Kidney (tissue), 14 donors: ENCODE results near the gene INPP4A. TPM values are rescaled to one million over a fixed set of nuclear protein-coding genes. Genes with fewer than 3 reads are reported as not detected.

Experiments
- DNase-seq, 5 donors: peaks; one replicate each; pipeline ENCODE4 v3.0.0-alpha.2; 2013 to 2020
- FAIRE-seq: peaks from 2 replicates; lab custom pipeline; 2012; peaks lifted over from hg19 to GRCh38; lab: Jason Lieb, UNC
- H3K27ac ChIP-seq, 2 donors: one replicate each; pipeline ENCODE4 v1.7.0; 2013; ENCODE audit warnings: low read depth in 2 of 2, low read length in 2 of 2, inconsistent platforms in 1 of 2
- H3K27me3 ChIP-seq: one replicate; pipeline ENCODE4 v1.7.1; 2013; ENCODE audit warnings: low read length, inconsistent platforms; ENCODE audit not compliant: control insufficient read depth, insufficient read depth
- H3K36me3 ChIP-seq, 3 donors: one replicate each; pipeline versions ENCODE4 v1.7.0 to v1.7.1; 2013; ENCODE audit warnings: low read length in 3 of 3, control low read depth in 1 of 3, inconsistent platforms in 1 of 3; ENCODE audit not compliant: insufficient read depth in 3 of 3, control insufficient read depth in 2 of 3
- H3K4me1 ChIP-seq, 3 donors: one replicate each; pipeline versions ENCODE4 v1.7.0 to v1.7.1; 2013; ENCODE audit warnings: low read length in 3 of 3, inconsistent platforms in 1 of 3, low read depth in 1 of 3; ENCODE audit not compliant: control insufficient read depth in 2 of 3, insufficient read depth in 2 of 3
- H3K4me3 ChIP-seq, 3 donors: one replicate each; pipeline versions ENCODE4 v1.7.0 to v1.8.1; 2013; ENCODE audit warnings: low read length in 3 of 3, control low read depth in 1 of 3, inconsistent platforms in 1 of 3
- H3K9ac ChIP-seq, 3 donors: one replicate each; pipeline versions ENCODE4 v1.7.0 to v1.7.1; 2013; ENCODE audit warnings: low read length in 3 of 3, control low read depth in 1 of 3, inconsistent platforms in 1 of 3
- H3K9me3 ChIP-seq, 3 donors: one replicate each; pipeline versions ENCODE4 v1.7.0 to v1.7.1; 2013; ENCODE audit warnings: low read length in 3 of 3, control low read depth in 1 of 3, inconsistent platforms in 1 of 3; ENCODE audit not compliant: control insufficient read depth in 2 of 3, insufficient read depth in 1 of 3
- CTCF ChIP-seq: IDR thresholded peaks from 3 replicates; pipeline ENCODE4 v1.5.1; 2012; ENCODE audit warnings: mild to moderate bottlenecking, moderate library complexity, borderline replicate concordance; ENCODE audit not compliant: insufficient read depth; ENCODE audit errors: extremely low read depth
- intact Hi-C: fragments of 100-400 bp; cut with DNase I; formaldehyde crosslinking; loops from one replicate; pipeline ENCODE4 v1.11.1; 2022
- polyA plus RNA-seq: library from polyadenylated mRNA; stranded (reverse); fragments of 350-450 nt; fragmentation: Illumina TruSeq; extraction: RNeasy Lipid Tissue Mini Kit (QIAGEN cat#74804); gene quantifications from one replicate; pipeline ENCODE4 v1.2.3, GENCODE V29; 2014; ENCODE audit warnings: low read depth, low replicate concordance; ENCODE audit not compliant: insufficient read depth
- total RNA-seq: library from RNA; stranded (reverse); fragmentation: NEBNext Ultra II Directional; extraction: Animal tissue kit (Norgen Biotek cat#: 25700); gene quantifications from one replicate; pipeline ENCODE4 v1.2.1, GENCODE V29; 2021
- donor health status: control.
- donor health status: control.
- donor health status: control.
- donor health status: control.
- donor health status: control.
- donor health status: DM: yes; HTN: yes; CAD: no.
- donor health status: Normal renal cell carcinoma (clear cell type).

INPP4A gene
- total and polyA plus RNA-seq, 2 donors from 2014 or later = 4.1 to 27.9 TPM

- no peak overlapping the region for H3K4me3 ChIP-seq
- no peaks in the 10 kb centered on the region for H3K4me1 ChIP-seq
- DNase-seq (no peak), FAIRE-seq (no peak)
- H3K27ac ChIP-seq = no peak overlapping the region
- intact Hi-C loops = no loop called here
- TF ChIP-seq CTCF = no peak
- H3K9ac ChIP-seq = no peak overlapping the region
- no peaks in the 10 kb centered on the region for H3K9me3 ChIP-seq
- peaks cover 0 to 6% (median 0%) of the 10 kb centered on the region in 3 donors for H3K36me3 ChIP-seq
- H3K27me3 ChIP-seq = no peaks in the 10 kb centered on the region
Measured at GRCh38 chr2:98643496-98644100, 198.9 kb downstream of the INPP4A start.

Other genes starting within 250 kb of the INPP4A start
- gene CNGA3, start 98.4 kb upstream of the INPP4A start, total RNA-seq = not detected
- not detected for gene CNGA3, start 98.4 kb upstream of the INPP4A start, polyA plus RNA-seq
- gene COA5, start 163.7 kb downstream of the INPP4A start, total RNA-seq = 38.0 TPM
- 85.8 TPM for gene COA5, start 163.7 kb downstream of the INPP4A start, polyA plus RNA-seq
- 53.2 TPM for gene UNC50, start 163.7 kb downstream of the INPP4A start, total RNA-seq
- gene UNC50, start 163.7 kb downstream of the INPP4A start, polyA plus RNA-seq = 58.0 TPM